ENCODE measurements around the gene IGHMBP2.

GRCh38 chr11:68969386-68969785 lies 65.7 kb downstream of the IGHMBP2 start:
- TF ChIP-seq TAF1 (IDR thresholded peaks at IDR 0.05; ENCODE audit: low read depth, low read length), result no peak
- TF ChIP-seq POLR2AphosphoS5 (IDR thresholded peaks at IDR 0.05; ENCODE audit: low read depth, low read length), result no peak
- no peak for TF ChIP-seq POLR2A (IDR thresholded peaks at IDR 0.05; ENCODE audit: low read depth, low read length)
- no peak for TF ChIP-seq SPI1 (IDR thresholded peaks at IDR 0.05; ENCODE audit: low read depth, low read length)
- TF ChIP-seq POU2F2 (IDR thresholded peaks at IDR 0.05; ENCODE audit: low read depth, low read length), result no peak

All from GM12891 (cell line).